B cell (primary cell): Measurements from ENCODE around the gene MPC2. TPM values are rescaled to one million over a fixed set of nuclear protein-coding genes. Genes with fewer than 3 reads are reported as not detected.

Source experiments
- ATAC-seq: fragments of 200-7000 bp; cut with Tn5 transposase; one replicate; pipeline ENCODE4 v1.10.0; 2021; ENCODE audit warnings: low read depth, mild to moderate bottlenecking, moderate number of reproducible peaks, moderate library complexity
- CTCF ChIA-PET: fragments of 350-600 bp; sonication (Branson Sonifier 250); formaldehyde crosslinking; loops from one replicate; lab custom pipeline; 2021; ENCODE audit warnings: antibody characterized with exemption, inconsistent platforms; lab: Charles Lee
- POLR2A ChIA-PET: fragments of 350-600 bp; sonication (Branson Sonifier 250); formaldehyde crosslinking; loops from one replicate; lab custom pipeline; 2021; ENCODE audit warnings: antibody characterized with exemption; lab: Charles Lee
- DNase-seq: peaks from one replicate; pipeline ENCODE4 v3.0.0; 2013
- H2AFZ ChIP-seq: 2 replicates; pipeline ENCODE4 v1.6.1; 2012; ENCODE audit warnings: mild to moderate bottlenecking, low read depth, low read length; ENCODE audit not compliant: insufficient read depth, poor library complexity, severe bottlenecking
- H3K27ac ChIP-seq, 2 donors: 1 replicate in 1 of 2; 2 replicates in 1 of 2; pipeline ENCODE4 v1.5.1; 2012 to 2013; ENCODE audit warnings: low read length in 2 of 2, mild to moderate bottlenecking in 2 of 2, moderate library complexity in 1 of 2
- H3K27me3 ChIP-seq, 4 experiments: fragments of 200-600 bp in 1 of 4; sonication (generic) in 1 of 4; replicated peaks in 1 of 4; 1 replicate in 2 of 4; 2 replicates in 2 of 4; pipeline versions ENCODE4 v1.6.1 to v1.7.0; 2013 to 2016; ENCODE audit warnings: low read length in 3 of 4, mild to moderate bottlenecking in 2 of 4, mixed read lengths in 1 of 4, moderate library complexity in 1 of 4; ENCODE audit not compliant: insufficient read depth in 4 of 4, control insufficient read depth in 3 of 4; ENCODE audit errors: control extremely low read depth in 1 of 4
- H3K36me3 ChIP-seq, 2 experiments: replicated peaks in 1 of 2; 1 replicate in 1 of 2; 2 replicates in 1 of 2; pipeline versions ENCODE4 v1.6.1 to v1.7.1; 2013; ENCODE audit warnings: low read length in 1 of 2; ENCODE audit not compliant: insufficient read depth in 2 of 2, control insufficient read depth in 1 of 2; ENCODE audit errors: control extremely low read depth in 1 of 2, extremely low read depth in 1 of 2
- H3K4me1 ChIP-seq, 2 donors: fragments of 200-600 bp in 1 of 2; sonication (generic) in 1 of 2; 1 replicate in 1 of 2; 2 replicates in 1 of 2; pipeline versions ENCODE4 v1.5.1 to v1.6.1; 2013 to 2017; ENCODE audit warnings: low read length in 2 of 2; ENCODE audit not compliant: control insufficient read depth in 2 of 2, insufficient read depth in 2 of 2
- H3K4me2 ChIP-seq: replicated peaks from 2 replicates; pipeline ENCODE3; 2012; ENCODE audit warnings: mild to moderate bottlenecking, low read depth, low read length; ENCODE audit not compliant: poor library complexity, severe bottlenecking
- H3K4me3 ChIP-seq, 5 experiments: fragments of 200-600 bp in 1 of 5; sonication (generic) in 1 of 5; 1 replicate in 3 of 5; 2 replicates in 2 of 5; pipeline versions ENCODE4 v1.5.1 to v1.7.0; 2011 to 2016; ENCODE audit warnings: low read length in 4 of 5, mild to moderate bottlenecking in 4 of 5, low read depth in 2 of 5, control low read depth in 1 of 5, moderate library complexity in 1 of 5; ENCODE audit not compliant: insufficient read depth in 1 of 5; ENCODE audit errors: control extremely low read depth in 1 of 5, extremely low read depth in 1 of 5
- H3K79me2 ChIP-seq: fragments of 200-600 bp; sonication (generic); one replicate; pipeline ENCODE4 v1.6.0; 2016; ENCODE audit warnings: low read length; ENCODE audit not compliant: control insufficient read depth, insufficient read depth
- H3K9ac ChIP-seq: fragments of 200-600 bp; sonication (generic); 2 replicates; pipeline ENCODE4 v1.6.1; 2017; ENCODE audit warnings: mild to moderate bottlenecking, low read length, moderate library complexity
- H3K9me3 ChIP-seq, 3 donors: one replicate each; pipeline versions ENCODE4 v1.6.1 to v1.7.1; 2013; ENCODE audit warnings: low read length in 2 of 3; ENCODE audit not compliant: control insufficient read depth in 2 of 3, insufficient read depth in 1 of 3; ENCODE audit errors: control extremely low read depth in 1 of 3
- H4K20me1 ChIP-seq: 2 replicates; pipeline ENCODE4 v1.6.0; 2012; ENCODE audit warnings: mild to moderate bottlenecking, low read length; ENCODE audit not compliant: insufficient read depth, control insufficient read depth, poor library complexity, severe bottlenecking
- H3K27ac Mint-ChIP-seq: one replicate; pipeline ENCODE4 v1.8.0; 2021; ENCODE audit warnings: mixed read lengths
- H3K27me3 Mint-ChIP-seq: one replicate; pipeline ENCODE4 v1.8.0; 2021; ENCODE audit warnings: mixed read lengths
- H3K4me1 Mint-ChIP-seq: one replicate; pipeline ENCODE4 v1.8.0; 2021; ENCODE audit warnings: mixed read lengths
- H3K4me3 Mint-ChIP-seq: one replicate; pipeline ENCODE4 v1.8.0; 2021; ENCODE audit warnings: mixed read lengths
- H3K9me3 Mint-ChIP-seq: one replicate; pipeline ENCODE4 v1.8.0; 2022; ENCODE audit warnings: mixed read lengths; ENCODE audit not compliant: insufficient read depth
- EZH2 ChIP-seq: IDR thresholded peaks from 2 replicates; pipeline ENCODE4 v1.6.1; 2012; ENCODE audit warnings: borderline replicate concordance, low read depth, mild to moderate bottlenecking, moderate library complexity, low read length; ENCODE audit not compliant: insufficient read depth, poor library complexity, severe bottlenecking
- WGBS: methylation state at CpG from one replicate; pipeline ENCODE4 v1.1.5; 2013; ENCODE audit warnings: missing lambda C conversion rate; ENCODE audit not compliant: insufficient coverage; 5-methylcytosine and 5-hydroxymethylcytosine counted together
- intact Hi-C: fragments of 100-400 bp; cut with micrococcal nuclease; formaldehyde crosslinking; loops from one replicate; pipeline ENCODE4 v1.10.0; 2022
- polyA plus RNA-seq: library from polyadenylated mRNA; depleted of rRNA; stranded (reverse); fragments of >200 nt; gene quantifications from 2 replicates; pipeline ENCODE4 v1.2.3, GENCODE V29; 2012
- total RNA-seq, 2 donors: library from RNA; stranded (reverse); fragments of 120-200 nt in 1 of 2; gene quantifications; 1 replicate in 1 of 2; 2 replicates in 1 of 2; pipeline versions ENCODE4 v1.2.3 to v1.2.4, GENCODE V29; 2013 to 2022
- TF ChIP-seq, protein P1 (sequence below): fragments of 200-600 bp; IDR thresholded peaks from one replicate; pipeline ENCODE4 v1.8.0; 2022; ENCODE audit warnings: antibody characterized with exemption, mild to moderate bottlenecking

Gene MPC2
- total and polyA plus RNA-seq, 2 donors (not counting 1 experiment from before 2014, with no cell fraction given), result 16.4 to 17.5 TPM

DNA sequence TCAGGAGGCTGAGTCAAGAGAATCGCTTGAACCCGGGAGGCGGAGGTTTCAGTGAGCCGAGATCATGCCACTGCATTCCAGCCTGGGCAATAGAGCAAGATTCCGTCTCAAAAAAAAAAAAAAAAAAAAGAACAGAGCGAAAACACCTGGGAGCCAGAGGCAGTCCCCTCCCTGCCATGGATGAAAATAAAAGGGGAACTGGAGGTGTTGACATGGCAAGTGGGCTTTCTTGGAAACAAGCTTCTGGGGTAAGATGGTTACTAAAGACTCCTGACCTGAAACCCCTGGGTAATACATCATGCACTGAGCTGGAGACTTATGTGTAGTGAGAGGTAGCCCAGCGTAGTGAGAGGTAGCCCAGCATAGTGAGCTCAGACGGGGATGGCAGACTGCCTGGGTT, 54.5 kb downstream of the MPC2 start:
- peaks cover 5% of the 10 kb centered on the region for H3K27me3 Mint-ChIP-seq
- H3K4me1 Mint-ChIP-seq, result no peaks in the 10 kb centered on the region
- no peak overlapping the region for H3K4me3 Mint-ChIP-seq
- Histone ChIP-seq H4K20me1 (no peaks in the 10 kb centered on the region), H2AFZ (no peak overlapping the region), H3K36me3 (no peaks in the 10 kb centered on the region), H3K4me1 (no peaks in the 10 kb centered on the region), H3K27ac (no peak overlapping the region), H3K9ac (no peak overlapping the region), H3K4me2 (no peak overlapping the region), H3K27me3 (no peaks in the 10 kb centered on the region), H3K79me2 (no peaks in the 10 kb centered on the region), H3K9me3 (peaks cover 0 to 2% (median 0%) of the 10 kb centered on the region in 3 donors), H3K4me3 (no peak overlapping the region)
- no peak overlapping the region for H3K27ac Mint-ChIP-seq
- intact Hi-C loops, result no loop called here
- no peak for ATAC-seq
- DNase-seq, result no peak
- no peaks in the 10 kb centered on the region for H3K9me3 Mint-ChIP-seq
- CTCF ChIA-PET, result no interaction called here
- TF ChIP-seq, protein P1, sequence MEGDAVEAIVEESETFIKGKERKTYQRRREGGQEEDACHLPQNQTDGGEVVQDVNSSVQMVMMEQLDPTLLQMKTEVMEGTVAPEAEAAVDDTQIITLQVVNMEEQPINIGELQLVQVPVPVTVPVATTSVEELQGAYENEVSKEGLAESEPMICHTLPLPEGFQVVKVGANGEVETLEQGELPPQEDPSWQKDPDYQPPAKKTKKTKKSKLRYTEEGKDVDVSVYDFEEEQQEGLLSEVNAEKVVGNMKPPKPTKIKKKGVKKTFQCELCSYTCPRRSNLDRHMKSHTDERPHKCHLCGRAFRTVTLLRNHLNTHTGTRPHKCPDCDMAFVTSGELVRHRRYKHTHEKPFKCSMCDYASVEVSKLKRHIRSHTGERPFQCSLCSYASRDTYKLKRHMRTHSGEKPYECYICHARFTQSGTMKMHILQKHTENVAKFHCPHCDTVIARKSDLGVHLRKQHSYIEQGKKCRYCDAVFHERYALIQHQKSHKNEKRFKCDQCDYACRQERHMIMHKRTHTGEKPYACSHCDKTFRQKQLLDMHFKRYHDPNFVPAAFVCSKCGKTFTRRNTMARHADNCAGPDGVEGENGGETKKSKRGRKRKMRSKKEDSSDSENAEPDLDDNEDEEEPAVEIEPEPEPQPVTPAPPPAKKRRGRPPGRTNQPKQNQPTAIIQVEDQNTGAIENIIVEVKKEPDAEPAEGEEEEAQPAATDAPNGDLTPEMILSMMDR, result no peak
- TF ChIP-seq EZH2, result no peak
- 100% methylated on average over 1 of the region's 8 CpGs for WGBS
- POLR2A ChIA-PET, result no interaction called here

DNA sequence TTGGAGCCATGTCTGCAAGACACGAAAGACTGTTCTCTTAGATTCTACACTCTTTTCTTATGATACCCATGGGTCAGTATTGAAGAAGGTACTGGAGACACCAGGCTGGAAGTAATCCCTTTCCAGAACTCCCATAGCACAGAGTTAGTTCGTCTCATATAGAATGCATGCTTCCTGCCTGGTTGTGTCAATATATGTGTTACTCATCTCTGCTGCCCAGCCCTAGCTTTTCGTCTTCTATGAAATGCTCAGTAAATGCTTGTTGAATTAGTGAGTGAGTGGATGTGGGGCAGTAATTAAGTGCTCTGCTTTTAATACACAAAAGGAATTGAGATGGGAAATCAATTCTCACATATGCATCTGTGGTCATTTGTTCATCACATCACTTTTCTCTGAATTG, 55.1 kb downstream of the MPC2 start:
- Histone ChIP-seq H3K4me1 (no peaks in the 10 kb centered on the region), H3K4me2 (no peak overlapping the region), H3K79me2 (no peaks in the 10 kb centered on the region), H3K9me3 (peaks cover 0 to 2% (median 0%) of the 10 kb centered on the region in 3 donors), H3K9ac (no peak overlapping the region), H3K27me3 (no peaks in the 10 kb centered on the region), H3K36me3 (no peaks in the 10 kb centered on the region), H3K4me3 (no peak overlapping the region), H2AFZ (no peak overlapping the region), H4K20me1 (no peaks in the 10 kb centered on the region), H3K27ac (no peak overlapping the region)
- intact Hi-C loops, result no loop called here
- Mint-ChIP-seq H3K27ac (no peak overlapping the region), H3K4me1 (no peaks in the 10 kb centered on the region), H3K4me3 (no peak overlapping the region), H3K9me3 (no peaks in the 10 kb centered on the region), H3K27me3 (peaks cover 5% of the 10 kb centered on the region)
- DNase-seq (no peak), ATAC-seq (no peak)
- CTCF ChIA-PET, result no interaction called here
- no CpG with 5 or more reads among the region's 3 CpGs for WGBS
- POLR2A ChIA-PET, result no interaction called here
- no peak for TF ChIP-seq EZH2
- TF ChIP-seq, protein P1, result no peak
